Body of pancreas (tissue), 4 donors: ENCODE results near the gene PHB1.

Experiments used
- CTCF ChIP-seq, 7 experiments: fragments of 450-650 bp in 4 of 7; fragments of 200-600 bp in 3 of 7; sonication (generic) in 3 of 7; IDR thresholded peaks; one replicate each; pipeline ENCODE4 v1.5.1; 2016 to 2019; ENCODE audit warnings: antibody characterized with exemption in 7 of 7
- POLR2A ChIP-seq, 3 donors: fragments of 450-650 bp; IDR thresholded peaks; one replicate each; pipeline ENCODE4 v1.6.1; 2016; ENCODE audit warnings: antibody characterized with exemption in 3 of 3, mild to moderate bottlenecking in 2 of 3

- no peak for TF ChIP-seq CTCF (IDR thresholded peaks at IDR 0.05)
- TF ChIP-seq POLR2A (IDR thresholded peaks at IDR 0.05), result no peak
These were observed 30.9 kb upstream of the PHB1 start for GRCh38 chr17:49445591-49445990.
